T-helper 22 cell (primary cell): ENCODE data around the gene KLHL34.

Experiments used
- DNase-seq: peaks from one replicate; pipeline ENCODE4 v3.0.0-alpha.2; 2020; ENCODE audit warnings: low read depth

The KLHL34 gene

DNA sequence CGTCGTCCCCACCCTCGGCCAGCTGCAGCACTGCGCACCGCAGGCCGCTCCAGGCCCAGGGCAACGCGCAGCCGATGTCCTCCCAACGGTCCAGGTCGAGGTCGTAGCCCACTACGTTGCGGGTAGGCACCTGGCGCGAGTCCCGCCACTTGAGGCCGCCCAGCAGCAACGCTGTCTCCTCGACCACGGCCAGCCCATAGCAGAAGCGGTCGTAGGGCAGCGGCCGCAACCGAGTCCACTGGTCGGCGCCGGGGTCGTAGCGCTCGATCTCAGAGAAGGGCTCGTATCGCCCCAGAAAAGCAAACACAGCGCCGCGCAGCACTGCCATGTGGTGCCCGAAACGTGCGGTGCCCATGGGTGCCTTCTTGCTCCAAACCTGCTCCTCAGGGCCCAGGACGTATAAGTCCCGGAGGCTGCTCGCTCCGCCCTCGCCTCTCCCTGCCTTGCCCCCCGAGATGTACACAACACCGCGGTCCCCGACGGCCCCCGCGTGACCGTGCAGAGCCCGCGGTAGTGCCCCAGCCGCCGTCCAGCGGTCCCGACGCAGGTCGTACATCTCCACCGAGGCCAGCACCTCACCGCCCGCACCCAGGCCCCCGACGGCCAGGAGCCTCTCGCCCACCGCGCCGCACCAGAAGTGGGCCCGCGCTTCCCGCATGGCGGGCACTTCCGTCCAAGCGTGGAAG lies 2.1 kb downstream of the KLHL34 start:
- DNase-seq, result no peak

DNA sequence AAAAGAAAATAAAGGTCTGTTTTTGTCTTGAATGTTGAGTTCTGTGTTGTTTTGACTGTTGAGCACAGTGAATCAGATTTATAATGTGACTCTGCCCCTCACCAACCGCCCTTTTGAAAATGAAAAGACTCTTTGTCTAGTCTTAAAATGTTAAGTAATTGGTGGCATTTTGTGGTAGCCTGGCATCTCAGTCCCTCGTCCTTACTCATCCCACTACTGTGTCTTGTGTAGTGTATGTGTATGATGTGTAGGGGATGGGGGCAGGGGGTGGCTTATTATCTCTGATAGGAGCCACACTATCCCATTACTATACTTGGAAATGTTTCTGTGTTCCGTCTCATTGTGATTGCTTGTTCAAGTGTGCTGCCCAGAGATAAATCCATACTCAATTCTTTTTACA lies 12.2 kb downstream of the KLHL34 start:
- DNase-seq, result no peak

DNA sequence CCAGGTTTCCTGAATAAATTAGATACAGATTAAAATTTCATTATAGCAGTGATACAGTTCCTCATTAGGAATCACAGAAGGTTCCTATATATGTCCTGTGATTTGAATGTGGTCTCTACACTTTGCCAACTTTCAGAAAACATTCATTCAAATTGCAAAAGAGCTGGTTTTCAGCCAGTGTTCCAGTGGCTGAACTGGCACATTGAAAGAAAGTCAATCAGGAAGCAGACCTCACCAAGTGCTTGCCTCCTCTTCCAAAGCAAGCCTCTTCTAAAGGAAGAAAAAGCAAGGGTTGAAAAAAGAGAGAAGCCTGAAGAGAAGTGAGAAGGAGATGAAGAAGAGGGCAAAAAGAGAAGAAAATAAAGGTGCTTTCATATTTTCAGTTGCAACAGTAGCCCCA lies 12.7 kb downstream of the KLHL34 start:
- no peak for DNase-seq

DNA sequence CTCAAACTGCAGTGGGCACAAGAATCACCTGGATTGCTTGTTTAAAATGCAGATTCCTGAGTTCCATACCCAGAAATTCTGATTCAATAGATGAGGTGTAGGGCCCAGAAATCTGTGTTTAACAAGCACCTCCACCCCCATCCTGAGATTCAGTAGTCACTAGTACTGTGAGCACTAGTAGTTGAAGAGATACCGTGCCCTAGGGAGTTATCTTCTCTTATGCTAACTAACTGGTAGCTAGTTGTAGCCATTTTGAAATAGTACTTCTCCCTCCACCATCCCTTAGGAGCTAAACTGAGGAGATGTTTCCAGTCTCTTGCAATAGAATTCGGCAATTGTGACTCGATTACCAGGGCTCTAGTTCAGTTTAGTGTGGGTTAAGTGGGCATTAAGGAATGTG lies 18.4 kb downstream of the KLHL34 start:
- DNase-seq, result no peak

DNA sequence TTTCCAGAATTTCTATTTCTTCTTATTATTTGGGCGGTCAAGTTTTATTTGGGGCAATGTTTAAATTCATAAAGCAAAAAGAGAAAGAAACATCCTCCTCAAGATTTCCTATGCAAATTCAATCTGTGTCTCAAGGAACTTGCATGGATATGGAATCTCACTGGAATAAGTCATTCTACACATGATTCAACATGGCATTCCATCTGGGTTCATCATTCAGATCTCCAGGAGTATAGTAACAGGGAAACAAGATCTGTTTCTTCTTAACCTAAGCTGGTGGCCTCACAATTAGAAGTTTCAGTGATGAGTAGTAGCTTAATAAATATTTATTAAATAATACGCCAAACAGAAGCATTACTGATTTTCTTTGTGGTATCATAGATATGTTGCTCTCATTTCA lies 19.8 kb downstream of the KLHL34 start:
- DNase-seq, result no peak

DNA sequence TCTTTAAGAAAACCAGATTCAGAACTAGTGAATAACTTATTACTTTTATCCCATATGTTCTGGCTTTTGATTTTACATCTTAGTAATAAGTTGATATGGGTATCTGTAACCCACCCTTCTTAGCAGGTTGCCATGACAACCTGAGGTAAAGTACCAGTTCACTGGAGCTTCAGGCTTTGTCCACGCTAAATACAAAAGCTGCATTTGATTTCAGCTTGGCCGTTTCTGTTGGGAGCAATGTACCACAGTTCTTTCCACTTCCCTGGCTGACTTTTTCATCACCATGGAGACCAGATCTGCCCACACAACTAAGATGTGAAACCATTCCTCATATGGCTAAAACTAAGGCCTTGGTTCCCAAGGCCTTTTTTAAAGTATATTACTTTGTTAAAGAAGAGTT lies 26.1 kb downstream of the KLHL34 start:
- no peak for DNase-seq

DNA sequence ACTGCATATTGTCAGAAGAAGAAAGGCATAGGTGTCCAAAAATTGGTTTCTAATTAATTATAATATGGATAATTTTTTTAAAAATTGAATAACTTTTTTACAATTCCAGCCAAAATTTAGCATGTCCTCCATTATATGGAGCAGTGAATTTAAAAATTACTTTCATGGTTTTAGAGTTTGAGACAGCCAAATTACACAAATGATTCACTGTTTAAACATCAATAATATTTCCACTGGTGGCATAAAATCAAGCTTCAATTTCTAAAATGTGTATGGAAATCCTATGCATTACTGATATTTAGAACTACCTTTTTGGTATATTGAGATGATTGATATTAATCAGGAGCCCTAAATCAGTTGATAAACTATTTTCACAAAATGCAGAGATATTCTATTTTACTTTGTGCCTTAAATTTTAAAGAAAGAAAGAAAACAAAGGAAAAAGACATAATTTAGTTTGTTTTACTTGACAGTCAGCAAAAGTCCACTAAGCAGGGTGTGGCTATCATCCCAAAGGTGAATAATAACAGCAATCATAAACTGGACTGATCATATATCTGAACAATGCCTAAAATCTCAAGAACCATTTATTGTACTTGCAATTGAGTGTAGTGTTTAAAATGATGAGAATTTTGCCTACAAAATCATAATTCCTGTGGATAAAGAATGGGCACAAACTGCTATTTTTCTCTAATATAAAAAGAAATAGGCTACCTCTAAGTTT lies 34.2 kb downstream of the KLHL34 start:
- no peak for DNase-seq

DNA sequence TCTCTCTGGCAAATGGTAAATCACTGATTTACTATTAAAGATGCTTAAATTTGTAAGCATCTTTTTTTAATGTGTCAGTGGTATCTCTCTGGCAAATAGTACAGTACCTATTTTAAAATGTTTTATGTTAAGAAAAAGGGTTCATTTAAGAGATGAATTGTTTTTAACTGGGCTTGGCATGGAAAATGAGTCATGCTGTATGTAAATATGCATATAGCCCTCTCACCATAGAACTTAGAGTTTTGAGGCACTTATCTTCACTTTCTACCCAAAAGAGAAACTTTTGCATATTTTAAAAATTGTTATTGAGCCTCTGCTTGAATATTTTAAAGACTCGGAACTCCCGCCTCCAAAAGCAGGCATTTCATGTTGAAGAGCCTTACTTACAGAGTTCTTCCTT lies 37.9 kb downstream of the KLHL34 start:
- DNase-seq, result no peak

DNA sequence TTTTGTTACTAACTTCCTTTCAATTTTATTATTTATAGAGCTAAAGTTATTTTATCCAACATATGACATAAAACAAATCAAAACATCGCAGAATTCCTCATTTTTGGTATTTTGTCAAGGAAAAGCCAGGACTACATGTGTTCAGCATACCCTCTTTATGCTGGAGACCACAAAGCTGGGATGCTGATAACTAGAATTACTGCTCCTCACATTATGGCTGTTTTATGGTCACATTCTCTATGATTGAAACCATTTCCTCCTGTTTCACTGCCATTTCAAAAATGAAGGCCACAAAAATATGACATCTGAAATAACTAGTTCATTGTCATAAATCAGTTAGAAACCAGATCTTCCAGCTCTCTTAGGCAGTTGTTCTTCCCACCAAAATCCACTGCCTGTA lies 41.7 kb downstream of the KLHL34 start:
- no peak for DNase-seq

DNA sequence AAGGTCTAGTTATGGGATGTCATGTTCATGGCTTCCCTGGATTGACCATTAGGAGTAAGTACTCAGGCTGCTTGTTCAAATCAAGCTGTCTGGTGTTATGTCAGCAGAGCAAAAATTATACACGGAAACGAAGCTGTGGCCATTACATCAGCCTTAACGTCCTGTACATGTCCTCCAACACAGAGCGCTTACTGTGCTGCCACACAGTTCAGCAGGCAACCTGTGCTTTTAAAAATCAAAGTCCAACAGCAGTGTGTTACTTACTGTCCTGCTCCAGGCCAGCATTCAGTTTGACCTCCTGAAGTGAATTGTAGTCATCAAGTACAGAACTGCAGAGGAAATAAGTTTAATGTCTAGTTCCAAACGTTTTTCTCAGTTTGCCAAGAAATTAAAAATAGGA lies 46.0 kb downstream of the KLHL34 start:
- no peak for DNase-seq

DNA sequence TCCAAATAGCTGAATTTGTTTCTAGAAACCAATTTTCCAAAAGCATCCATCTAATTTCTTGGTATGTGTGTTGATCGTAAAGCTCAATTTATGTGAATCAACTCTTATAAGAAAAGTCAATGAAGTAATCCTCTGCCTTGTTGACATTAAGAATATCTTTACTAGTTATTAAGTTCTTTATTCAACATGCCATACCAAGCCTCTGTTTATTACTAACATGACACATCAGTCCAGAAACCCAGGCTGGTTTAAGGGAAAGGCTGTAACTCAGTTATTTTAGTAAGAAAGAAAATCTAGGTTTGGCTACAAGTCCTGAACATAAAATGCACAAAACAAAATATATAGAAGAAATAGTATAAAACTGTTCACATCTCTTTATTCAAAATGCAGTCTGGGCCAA lies 48.0 kb downstream of the KLHL34 start:
- DNase-seq, result no peak

DNA sequence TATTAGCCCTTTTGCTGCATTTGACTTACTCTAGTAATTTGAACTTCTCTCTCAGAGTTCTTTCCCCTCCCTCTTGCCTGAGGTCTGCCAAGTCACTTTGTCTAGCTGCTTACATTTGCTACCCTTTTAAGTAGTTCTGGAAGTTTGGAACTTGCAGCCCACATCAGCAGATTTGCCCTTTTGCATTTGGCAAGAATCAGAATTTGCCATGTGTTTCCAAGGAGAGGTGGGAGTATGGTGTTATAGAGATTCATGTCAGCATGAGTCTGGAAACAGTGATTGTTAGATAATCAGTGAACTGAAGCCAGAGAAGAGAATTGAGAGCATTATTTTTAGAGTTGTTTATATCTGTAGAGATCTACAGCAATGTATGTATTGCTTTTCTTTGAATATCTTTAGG lies 52.1 kb downstream of the KLHL34 start:
- DNase-seq, result no peak
